NCI-H146 (cell line): ENCODE measurements around the gene NIT2.

Experiments
- DNase-seq: peaks from one replicate; lab custom pipeline; 2025; lab: John Stamatoyannopoulos, UW

NIT2 gene

DNA sequence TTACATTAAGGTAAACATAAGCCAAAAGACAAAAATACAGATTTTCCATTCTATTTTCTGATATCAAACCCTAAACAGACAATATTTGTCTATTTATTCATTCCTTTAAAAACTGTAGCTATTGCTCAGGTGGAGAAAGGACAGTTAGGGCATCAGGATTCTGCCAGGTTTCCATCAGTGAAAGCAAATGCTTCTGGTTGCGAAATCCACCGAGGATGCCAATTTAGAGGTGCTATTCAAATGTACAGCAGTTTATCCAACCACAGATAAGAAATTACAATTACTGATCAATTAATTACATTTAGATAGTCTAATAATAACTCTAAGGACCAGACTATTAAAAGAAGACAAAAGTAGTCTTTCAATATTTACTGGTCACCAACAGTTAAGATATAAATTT is 62.4 kb downstream of the NIT2 start:
- no peak for DNase-seq

DNA sequence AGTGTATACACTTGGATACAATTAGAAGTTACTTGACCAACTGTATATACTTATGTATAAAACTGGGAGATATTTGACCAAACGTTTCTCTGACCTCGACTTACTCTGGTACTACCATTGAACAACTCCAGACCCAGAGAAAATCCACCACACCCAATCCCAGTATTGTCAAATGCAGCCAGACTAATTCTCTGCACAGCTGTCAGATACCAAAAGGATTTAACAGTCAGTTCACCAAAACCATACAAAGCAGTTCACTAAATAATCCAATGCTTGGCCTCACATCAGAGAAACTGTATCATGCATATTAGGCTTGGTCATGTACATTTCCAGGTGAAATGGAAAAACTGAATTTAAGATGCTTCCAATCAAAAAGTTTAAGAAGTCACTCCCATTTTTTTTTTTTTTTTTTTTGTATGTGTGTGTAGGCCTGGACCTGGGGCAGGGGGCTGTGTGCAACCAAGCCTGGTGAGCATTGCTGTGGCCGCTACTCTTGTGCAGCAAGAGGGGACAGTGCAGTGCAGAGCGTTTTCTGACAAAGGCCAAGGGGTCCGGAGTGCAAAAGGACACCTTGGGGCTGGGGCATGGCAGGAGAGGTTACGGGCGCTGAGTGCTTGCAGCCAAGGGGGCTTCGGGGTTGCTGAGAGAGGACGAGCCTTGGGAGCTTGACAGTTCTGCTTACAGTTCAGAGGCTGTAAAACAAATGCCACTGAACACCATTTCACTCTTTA is 64.9 kb downstream of the NIT2 start:
- DNase-seq, result no peak

DNA sequence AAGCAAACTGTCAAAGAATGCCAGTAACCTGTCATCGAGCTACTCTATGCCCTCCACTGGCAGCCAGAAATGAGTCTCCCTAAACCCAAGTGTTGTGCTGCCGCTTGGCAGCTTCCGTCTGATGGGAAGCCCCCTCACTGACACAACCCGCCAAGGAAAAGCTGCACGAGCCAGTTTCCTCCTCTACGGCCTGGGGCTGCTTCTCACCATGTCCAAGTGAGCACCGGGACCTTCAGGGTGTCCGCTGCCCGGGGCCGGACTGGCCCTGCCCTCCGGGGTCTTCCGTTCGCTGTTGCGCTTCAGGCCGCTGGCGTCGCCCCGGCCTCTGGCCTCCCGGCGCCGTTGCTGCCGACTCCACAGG is 65.8 kb downstream of the NIT2 start:
- no peak for DNase-seq

DNA sequence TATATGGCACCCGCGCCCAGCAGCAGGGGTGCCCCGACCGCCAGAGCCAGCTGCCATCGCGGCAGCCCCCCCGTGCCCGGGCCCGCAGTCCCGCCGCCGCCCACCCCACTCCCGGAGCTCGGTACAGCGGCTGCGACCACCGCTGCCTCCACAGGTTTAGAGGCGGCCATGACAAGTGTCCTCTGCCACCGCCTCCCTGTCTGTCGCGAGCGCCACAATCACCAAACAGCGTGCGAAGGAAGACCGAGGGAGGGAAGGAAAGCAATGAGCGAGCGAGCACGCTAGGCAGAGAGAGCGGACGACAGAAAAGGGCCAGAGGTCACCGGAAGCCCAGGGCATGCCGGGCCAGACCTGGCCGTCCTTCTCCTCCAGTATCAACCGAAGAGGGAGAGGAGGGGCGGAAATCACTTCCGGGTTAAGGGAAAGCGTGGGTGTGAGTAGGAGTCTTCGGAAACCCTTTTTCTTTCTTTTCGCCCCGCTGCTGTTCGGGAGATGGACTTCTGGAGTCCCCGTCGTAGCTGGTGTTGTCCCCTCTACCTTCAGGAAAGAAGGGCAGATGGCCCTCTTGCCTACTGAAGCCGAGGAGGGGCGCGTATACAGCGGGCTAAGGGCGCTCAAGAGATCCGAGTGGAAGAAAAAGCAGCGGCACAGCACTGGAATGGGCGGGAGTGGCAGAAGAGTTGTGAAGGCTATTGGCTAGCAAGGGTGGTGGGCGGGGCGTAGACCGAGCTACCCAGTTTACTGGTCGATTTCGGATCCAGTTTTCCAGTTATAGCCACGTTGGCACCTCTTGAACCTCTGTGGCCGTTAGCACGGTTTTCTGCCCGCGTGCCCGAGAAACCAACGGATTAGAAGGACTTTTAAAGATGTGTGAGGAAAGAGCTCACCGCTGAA is 66.5 kb downstream of the NIT2 start, which contains the start of the genes LNP1 and TOMM70:
Gene LNP1 (plus strand): TSS at position 760 of the 894 bp plus-strand sequence. CDS start 28,191 bp downstream, outside the sequence.
Gene TOMM70 (minus strand): TSS at position 310 of the 894 bp plus-strand sequence. CDS start 140 bp downstream, at position 170.
- DNase-seq, result peak; percentile 98

DNA sequence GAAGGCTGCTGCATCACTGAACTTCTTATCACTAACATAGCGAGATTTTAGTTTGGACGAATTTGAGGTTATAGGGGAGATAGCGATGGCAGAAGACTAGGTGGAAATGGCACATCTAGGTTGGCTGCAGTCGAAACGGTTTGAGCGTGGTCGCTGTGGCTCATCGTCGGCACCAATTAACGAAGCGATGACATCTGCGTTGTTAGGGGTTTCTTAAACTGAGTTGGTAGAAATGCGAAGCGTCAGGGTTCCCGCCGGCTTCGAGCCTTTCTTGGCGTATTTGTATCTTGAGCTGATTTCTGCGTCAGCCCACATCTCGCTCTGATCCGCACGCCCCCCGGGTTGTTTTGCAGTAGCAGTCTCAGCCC is 67.1 kb downstream of the NIT2 start:
- DNase-seq, result peak; percentile 67

DNA sequence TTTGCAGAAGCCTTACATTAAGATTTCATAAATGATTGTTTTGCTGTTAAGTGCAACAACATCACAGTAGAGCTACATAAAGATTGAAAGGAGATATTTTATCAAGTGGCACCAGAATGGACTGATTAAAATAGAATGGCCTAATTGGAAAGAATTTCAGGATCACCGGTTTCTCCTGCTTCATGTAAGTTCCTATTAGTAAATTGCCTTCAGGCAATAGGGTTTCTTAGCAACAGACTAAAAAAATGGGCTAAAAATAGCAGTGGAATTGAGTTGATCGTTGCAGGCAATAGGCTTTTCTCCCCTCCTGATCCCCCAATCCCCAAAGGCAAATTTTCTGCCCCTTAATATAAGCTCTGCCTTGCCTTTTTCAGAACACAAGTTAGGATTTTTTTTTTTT is 67.7 kb downstream of the NIT2 start:
- peak; percentile 82 for DNase-seq

DNA sequence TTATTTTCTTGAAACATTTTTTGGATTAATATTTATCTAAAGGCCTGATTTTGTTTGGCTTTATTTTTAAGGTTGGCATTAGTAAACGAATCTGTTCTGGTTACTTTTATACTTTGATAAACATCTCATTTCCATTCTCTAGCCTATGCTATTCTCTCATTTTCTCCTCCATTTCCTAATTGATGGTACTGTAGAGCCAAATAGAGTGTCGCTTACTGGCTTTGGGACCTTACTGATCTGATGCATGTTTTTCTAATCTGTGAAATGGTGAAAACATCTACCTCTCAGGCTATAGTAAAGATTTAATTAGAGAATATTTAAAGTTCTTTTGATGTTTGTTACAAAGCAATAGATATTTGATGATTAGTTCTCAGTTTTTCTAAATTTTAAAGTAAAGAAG is 68.3 kb downstream of the NIT2 start:
- peak; percentile 2 for DNase-seq

DNA sequence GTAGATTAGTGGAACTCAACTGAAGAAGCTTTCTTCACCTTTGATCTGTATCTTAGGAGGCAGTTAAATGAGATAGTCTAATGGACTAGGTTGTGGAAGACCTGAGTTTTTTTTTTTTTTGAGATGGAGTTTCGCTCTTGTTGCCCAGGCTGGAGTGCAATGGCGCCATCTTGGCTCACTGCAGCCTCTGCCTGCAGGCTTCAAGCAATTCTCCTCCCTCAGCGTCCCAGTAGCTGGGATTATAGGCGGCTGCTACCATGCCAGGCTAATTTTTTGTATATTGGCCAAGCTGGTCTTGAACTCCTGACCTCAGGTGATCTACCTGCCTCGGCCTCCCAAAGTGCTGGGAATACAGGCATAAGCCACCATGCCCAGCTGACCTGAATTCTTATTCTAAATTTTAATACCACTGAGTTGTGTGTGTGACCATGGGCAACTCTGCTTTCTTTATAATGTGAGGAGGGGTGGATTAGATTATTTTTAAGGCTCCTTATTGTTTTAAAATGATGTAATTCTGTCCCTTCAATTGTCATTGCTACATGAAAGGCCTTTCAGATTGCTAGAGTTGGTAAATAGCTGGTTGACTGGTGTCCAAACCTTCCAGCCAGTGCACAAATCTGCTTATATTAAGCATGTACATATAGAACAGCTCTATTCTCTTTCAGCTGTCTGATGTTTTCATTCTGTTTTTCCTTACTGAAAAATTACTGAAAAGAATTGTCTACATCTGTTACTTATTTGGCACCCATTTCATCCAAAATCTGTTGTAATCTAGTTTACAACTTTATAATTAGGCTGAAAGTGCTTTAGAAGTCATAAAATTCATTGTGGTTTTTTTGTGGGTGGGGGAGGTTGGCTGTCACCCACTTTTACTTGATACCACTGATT is 69.0 kb downstream of the NIT2 start:
- DNase-seq, result peak; percentile 51

DNA sequence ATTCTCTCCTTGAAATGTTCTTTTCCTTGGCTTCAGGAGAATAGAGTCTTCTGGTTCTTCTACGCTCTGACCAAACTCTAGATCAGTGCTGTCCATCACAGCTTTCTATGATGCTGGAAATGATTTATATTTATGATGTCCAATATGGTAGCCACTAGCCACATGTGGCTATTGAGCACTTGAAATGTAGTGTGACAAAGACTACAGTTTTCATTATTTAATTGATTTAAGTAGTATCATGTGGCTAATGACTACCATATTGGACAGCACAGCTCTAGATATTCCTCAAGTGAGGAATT is 69.6 kb downstream of the NIT2 start:
- DNase-seq, result no peak

DNA sequence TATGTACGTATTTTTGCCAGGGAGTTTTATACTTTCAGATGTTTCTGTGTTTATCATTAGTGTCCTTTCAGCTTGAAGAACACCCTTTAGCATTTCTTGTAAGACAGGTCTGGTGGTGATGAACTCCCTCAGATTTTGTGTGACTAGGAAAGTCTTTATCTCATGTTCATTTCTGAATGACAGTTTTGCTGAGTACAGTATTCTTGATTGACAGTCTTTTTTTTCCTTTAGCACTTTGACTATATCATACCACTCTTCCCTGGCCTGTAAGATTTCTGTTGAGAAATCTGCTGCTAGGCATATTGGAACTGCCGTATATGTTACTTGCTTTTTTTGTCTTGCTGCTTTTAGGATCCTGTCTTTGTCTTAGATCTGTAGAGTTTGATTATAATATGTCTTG is 72.6 kb downstream of the NIT2 start:
- no peak for DNase-seq

DNA sequence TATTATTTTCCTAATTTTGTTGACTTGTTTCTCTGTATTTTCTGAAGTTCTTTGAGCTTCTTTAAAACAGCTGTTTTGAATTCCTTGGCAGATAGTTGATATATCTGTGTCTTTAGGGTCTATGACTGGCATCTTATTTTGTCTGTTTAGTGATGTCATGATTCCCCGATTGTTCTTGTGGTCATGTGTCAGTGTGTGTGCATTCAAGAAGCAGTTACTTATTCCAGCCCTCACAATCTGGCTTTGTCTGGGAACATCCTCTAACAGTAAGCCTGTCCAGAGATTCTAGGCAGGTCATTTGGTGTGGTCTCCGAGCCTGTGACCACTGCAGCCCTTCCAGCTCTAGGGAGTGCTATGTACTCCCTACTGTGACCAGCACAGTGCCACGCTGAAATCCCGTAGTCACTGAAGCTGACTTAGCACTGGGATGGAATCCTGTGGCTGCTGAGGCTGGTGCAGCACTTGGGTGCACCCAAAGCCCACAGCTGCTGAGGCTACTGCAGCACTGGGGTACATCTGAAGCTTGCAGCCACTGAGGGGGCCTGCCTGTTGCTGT is 73.5 kb downstream of the NIT2 start:
- no peak for DNase-seq
